Pons (tissue), 1 donor: Measurements from ENCODE around the gene SUPT20HL1.
"Not testable (repeated sequence)": the region's sequence is repeated elsewhere in the genome, so short reads cannot be mapped to it uniquely, and the experiment has no call there.

Experiments used
- DNase-seq: peaks from one replicate; pipeline ENCODE4 v3.0.0-alpha.2; 2016; ENCODE audit warnings: low spot score

Gene SUPT20HL1

GRCh38 chrX:24363432-24364181 lies 3.2 kb downstream of the SUPT20HL1 start:
- not testable (repeated sequence) for DNase-seq

DNA sequence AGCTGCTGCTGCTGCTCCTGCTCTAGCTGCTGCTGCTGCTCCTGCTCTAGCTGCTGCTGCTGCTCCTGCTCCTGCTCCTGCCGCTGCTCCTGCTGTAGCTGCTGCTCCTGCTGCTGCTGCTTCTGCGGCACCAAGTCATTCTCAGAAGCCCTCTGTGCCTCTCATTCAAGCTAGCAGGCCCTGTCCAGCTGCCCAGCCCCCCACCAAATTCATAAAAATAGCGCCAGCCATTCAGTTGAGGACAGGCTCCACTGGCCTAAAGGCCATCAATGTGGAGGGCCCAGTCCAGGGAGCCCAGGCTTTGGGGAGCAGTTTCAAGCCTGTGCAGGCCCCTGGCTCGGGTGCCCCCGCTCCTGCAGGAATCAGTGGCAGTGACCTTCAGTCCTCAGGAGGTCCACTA lies 3.9 kb downstream of the SUPT20HL1 start:
- no peak for DNase-seq

- DNase-seq, result no peak
Observed at GRCh38 chrX:24364851-24365538, 4.6 kb downstream of the SUPT20HL1 start.

GRCh38 chrX:24366762-24367400 lies 6.4 kb downstream of the SUPT20HL1 start:
- DNase-seq, result not testable (repeated sequence)

GRCh38 chrX:24369816-24370215 lies 9.4 kb downstream of the SUPT20HL1 start:
- DNase-seq, result no peak

- DNase-seq, result peak; percentile 42
Observed at GRCh38 chrX:24371391-24371972, 11.0 kb downstream of the SUPT20HL1 start.

GRCh38 chrX:24372021-24372763 lies 11.8 kb downstream of the SUPT20HL1 start:
- DNase-seq, result no peak

DNA sequence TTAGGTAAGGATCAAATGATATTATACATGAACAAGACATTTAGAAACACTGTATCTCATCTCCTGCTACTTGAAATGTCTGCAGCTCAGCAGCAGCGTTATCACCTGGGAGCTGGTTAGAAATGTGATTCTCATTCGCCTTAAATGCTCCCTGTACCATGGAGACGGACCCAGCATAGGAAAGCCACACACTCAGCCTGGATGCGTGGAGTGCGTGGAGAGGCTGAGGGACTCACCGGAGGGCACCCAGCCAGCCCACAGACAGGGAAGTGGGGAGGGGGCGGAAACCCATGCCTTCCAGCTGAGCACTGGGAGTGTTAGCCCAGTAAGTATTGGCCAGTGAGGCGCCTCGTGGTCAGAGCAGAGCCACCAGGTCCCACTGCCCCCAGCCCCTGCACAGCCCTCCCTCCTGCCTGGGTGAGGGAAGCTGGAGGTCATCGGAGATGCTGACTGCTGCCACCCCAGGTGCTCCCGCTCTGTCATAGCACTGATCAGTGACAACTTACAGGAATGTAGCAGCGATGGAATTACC lies 15.2 kb downstream of the SUPT20HL1 start:
- DNase-seq, result no peak

- no peak for DNase-seq
Observed at GRCh38 chrX:24376403-24376802, 16.0 kb downstream of the SUPT20HL1 start.

- DNase-seq, result no peak
Observed at GRCh38 chrX:24377195-24377594, 16.8 kb downstream of the SUPT20HL1 start.

- DNase-seq, result no peak
Observed at GRCh38 chrX:24377911-24378468, 17.6 kb downstream of the SUPT20HL1 start.

GRCh38 chrX:24378706-24379105 lies 18.3 kb downstream of the SUPT20HL1 start:
- DNase-seq, result no peak

DNA sequence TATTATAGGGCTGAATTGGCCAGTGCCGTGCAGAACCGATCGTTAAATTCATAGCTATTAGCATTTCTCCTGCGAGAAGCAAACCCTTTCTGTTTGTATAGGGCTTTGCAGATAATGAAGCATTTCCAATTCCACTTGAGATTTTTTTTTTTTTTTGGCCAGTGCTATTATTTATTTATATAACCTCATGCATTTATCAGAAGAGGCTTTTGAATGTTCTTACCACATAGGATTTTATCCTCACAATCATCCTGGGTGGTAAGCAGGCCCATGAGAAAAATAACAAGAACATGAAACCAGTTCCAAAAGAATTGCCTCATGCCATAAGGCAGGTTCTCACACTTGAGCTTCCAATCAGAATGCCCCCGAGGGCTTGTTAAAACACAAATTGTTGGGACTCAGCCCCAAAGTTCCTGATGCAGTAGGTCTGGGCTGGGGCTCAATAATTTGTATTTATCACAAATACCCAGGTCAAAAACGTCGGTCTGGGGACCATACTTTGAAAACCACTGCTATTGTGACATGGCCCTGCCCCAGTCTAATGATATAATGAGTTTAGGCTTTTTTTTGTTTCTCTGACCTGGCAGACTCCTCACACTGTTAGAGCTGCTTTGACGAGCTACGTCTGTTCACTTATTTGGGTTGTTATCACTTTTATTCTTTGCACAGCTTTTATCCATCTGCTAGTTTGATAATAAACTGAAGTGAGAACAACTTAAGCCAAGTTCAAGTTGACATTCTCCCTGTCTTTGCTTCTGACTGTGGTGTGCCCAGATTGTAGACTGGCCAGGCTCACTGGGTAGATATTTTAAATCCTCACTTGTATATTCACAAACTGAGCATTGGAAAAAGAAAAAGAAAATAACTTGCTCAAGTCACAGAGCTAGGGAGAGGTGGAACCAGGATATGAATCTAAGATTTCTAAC lies 20.1 kb downstream of the SUPT20HL1 start:
- DNase-seq, result no peak

DNA sequence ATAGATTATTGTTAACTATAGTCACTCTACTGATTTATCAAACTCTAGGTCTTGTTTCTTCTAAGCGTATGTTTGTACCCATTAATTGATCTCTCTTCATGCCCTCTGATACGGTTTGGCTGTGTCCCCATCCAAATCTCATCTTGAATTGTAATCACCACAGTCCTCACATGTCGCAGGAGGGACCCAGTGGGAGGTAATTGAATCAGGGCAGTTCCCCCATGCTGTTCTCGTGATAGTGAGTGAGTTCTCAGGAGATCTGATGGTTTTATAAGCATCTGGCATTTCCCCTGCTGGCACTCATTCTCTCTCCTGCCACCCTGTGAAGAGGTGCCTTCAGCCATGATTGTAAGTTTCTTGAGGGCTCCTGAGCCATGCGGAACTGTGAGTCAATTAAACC lies 21.9 kb downstream of the SUPT20HL1 start:
- not testable (repeated sequence) for DNase-seq

- no peak for DNase-seq
Observed at GRCh38 chrX:24387724-24388123, 27.3 kb downstream of the SUPT20HL1 start.

- no peak for DNase-seq
Observed at GRCh38 chrX:24391389-24391788, 30.9 kb downstream of the SUPT20HL1 start.

- no peak for DNase-seq
Observed at GRCh38 chrX:24391843-24392242, 31.4 kb downstream of the SUPT20HL1 start.

DNA sequence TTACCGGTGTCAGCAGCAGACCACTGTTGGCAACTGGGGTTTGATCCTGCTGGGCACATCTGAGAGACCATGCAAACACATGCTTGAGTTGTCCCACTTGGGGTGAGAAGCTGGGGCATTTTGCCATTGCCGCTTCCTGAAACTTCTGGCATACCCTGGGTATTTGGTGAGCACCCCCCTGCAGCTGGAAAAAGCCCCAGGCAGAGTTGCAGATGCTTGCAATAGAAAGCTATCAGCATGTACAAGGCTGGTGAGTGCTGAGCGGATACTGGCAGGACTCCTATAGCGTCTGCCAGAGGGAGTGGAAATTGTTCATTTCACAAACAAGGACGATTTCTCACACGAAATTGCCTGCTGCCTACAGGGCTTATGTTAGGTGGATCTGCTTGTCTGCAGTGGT lies 32.3 kb downstream of the SUPT20HL1 start:
- no peak for DNase-seq

- peak; percentile 83 for DNase-seq
Observed at GRCh38 chrX:24395775-24396174, 35.3 kb downstream of the SUPT20HL1 start.

DNA sequence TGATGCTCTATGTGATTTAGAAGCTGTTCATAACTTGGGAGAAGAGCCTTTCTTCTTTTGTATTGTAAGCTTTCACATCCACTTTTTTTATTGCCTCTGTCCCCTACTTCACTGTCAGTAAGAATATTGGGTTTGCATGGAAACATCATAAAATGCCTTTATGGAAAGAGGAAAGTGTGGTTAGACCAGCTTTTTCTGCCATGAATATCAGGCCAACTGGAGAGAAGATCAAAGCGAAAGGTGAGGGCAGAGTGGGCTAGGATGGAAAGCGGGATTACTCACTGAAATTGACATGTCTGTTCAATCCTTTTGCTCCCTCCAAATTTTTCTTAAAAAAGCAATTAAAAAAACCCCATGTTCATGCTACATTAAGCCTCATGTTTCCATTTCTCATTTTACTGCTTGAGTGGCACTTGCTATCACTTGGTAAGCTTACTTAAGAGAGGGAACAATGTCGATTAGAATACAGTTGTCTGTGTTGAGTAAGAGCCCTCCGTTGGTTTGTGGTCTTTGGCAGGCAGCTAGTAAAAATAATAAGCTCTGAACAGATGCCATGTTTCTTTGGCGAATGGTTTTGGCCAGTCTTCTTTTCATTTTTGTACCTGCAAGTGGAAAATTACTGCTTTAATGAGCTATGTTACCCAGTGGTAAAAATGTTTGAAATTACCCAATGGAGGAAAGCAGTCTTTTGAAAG lies 35.9 kb downstream of the SUPT20HL1 start:
- peak; percentile 1 for DNase-seq
